Neutrophil (primary cell): ENCODE results near the gene QSOX2.

ENCODE experiments used
- H3K27ac ChIP-seq: fragments of 200-600 bp; sonication (generic); 2 replicates; pipeline ENCODE4 v1.5.1; 2016; ENCODE audit warnings: mild to moderate bottlenecking, moderate library complexity
- H3K27me3 ChIP-seq: fragments of 200-600 bp; sonication (generic); 2 replicates; pipeline ENCODE4 v1.6.0; 2016; ENCODE audit warnings: mild to moderate bottlenecking
- H3K36me3 ChIP-seq: fragments of 200-600 bp; sonication (generic); 2 replicates; pipeline ENCODE4 v1.5.1; 2017
- H3K4me1 ChIP-seq, 2 experiments: fragments of 200-600 bp in 1 of 2; sonication (generic) in 1 of 2; 1 replicate in 1 of 2; 2 replicates in 1 of 2; pipeline versions ENCODE4 v1.5.1 to v1.6.1; 2013 to 2016; ENCODE audit warnings: low read depth in 1 of 2, low read length in 1 of 2, mild to moderate bottlenecking in 1 of 2, moderate library complexity in 1 of 2; ENCODE audit not compliant: control insufficient read depth in 1 of 2, insufficient read depth in 1 of 2
- H3K4me3 ChIP-seq, 2 experiments: fragments of 200-600 bp in 1 of 2; sonication (generic) in 1 of 2; 1 replicate in 1 of 2; 2 replicates in 1 of 2; pipeline ENCODE4 v1.5.1; 2013 to 2016; ENCODE audit warnings: low read depth in 1 of 2, low read length in 1 of 2, mild to moderate bottlenecking in 1 of 2, moderate library complexity in 1 of 2
- H3K9me3 ChIP-seq: fragments of 200-600 bp; sonication (generic); 2 replicates; pipeline ENCODE4 v1.5.1; 2016
- CTCF ChIP-seq: fragments of 200-600 bp; sonication (generic); IDR thresholded peaks from 2 replicates; pipeline ENCODE4 v1.5.1; 2016; ENCODE audit warnings: antibody characterized with exemption

The QSOX2 gene

DNA sequence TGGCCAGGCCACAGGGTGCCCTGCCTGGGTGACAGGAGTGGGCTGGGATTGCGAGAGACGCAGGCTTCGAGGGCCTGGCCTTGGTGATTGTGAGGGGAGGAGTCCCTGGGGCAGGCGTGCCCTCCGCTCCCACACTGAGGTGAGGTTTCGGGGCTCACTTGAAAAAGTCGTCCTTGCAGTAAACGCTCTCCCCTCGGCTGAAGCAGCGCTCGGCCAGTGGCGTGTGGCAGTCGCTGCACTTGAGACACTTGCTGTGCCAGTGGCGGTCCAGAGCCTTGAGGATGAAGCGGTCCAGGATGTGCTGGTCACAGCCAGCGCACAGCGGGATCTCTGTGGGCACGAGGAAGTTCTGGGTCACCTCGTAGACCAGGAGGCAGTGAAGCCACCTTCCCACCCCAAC lies 45.2 kb downstream of the QSOX2 start:
- no peaks in the 10 kb centered on the region for H3K9me3 ChIP-seq
- H3K4me1 ChIP-seq, result no peaks in the 10 kb centered on the region
- H3K27me3 ChIP-seq, result peaks cover 100% of the 10 kb centered on the region
- TF ChIP-seq CTCF, result no peak
- H3K27ac ChIP-seq, result no peak overlapping the region
- no peak overlapping the region for H3K4me3 ChIP-seq
- H3K36me3 ChIP-seq, result no peaks in the 10 kb centered on the region

DNA sequence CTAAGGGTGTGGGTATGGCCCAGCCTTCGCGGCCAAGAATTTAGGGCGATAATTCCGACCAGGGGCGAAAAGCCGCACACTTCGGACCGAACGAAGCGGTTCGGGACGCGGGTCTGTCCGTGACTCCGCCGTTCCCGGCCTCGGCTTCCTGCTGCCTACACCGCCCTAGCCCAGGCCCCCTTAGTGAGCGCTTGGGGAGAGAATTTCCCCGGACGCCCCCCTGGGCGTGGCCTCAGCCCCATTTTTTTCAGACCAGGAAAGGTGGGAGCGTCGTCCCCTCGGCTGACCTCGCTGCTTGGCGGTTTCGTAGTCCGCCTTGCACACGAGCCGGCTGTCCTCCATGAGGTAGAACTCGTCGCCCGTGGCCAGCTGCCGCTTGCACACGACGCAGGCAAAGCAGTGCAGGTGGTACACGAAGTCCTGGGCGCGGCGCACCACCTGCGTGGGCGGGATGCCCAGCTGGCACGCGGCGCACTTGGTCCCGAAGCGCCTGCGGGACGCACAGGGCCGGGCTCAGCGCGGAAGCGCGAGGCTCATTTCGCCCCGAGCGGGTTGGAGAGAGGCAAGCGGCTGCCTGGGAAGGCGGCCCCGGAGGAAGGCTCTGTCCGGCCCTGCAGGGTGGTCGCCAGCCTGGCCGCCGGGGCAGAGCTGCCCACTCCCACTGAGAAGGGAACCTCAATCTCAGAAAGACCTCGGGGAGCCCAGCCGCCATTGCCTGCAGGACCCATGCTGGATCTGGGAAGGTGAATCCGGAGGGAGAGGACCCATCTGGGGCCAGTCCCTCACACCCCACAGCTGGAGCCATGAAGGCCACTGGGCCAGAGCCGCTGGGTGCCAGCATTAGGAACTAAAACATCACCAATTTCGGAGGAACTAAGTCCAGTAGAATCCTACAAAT lies 46.0 kb downstream of the QSOX2 start:
- H3K4me3 ChIP-seq, result no peak overlapping the region
- no peak overlapping the region for H3K27ac ChIP-seq
- H3K9me3 ChIP-seq, result no peaks in the 10 kb centered on the region
- no peaks in the 10 kb centered on the region for H3K4me1 ChIP-seq
- H3K27me3 ChIP-seq, result peaks cover 100% of the 10 kb centered on the region
- TF ChIP-seq CTCF, result no peak
- no peaks in the 10 kb centered on the region for H3K36me3 ChIP-seq

DNA sequence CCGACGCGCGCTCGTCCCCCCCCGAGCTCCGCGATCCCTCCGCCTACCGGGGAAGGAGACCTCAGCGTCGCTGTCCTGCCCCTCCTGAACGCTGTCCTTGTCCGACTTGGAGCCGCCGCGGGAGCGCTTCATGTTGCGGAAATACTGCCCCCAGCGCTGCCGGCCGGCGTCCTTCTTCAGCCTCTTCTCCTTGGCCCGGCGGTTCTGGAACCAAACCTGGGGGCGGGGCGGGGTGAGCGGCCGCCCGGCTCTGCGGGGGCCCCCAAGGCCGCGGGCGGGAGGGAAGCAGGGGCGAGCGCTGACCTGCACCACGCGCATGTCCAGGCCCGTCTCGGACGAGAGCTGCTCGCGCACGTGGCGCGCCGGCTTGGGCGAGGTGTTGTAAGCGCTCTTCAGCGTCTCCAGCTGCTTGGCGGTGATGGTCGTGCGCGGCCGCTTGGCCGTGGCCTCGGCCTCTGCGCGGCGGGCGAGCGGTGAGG lies 47.0 kb downstream of the QSOX2 start:
- H3K4me1 ChIP-seq, result no peaks in the 10 kb centered on the region
- no peaks in the 10 kb centered on the region for H3K9me3 ChIP-seq
- TF ChIP-seq CTCF, result no peak
- H3K27ac ChIP-seq, result no peak overlapping the region
- no peaks in the 10 kb centered on the region for H3K36me3 ChIP-seq
- H3K27me3 ChIP-seq, result peaks cover 100% of the 10 kb centered on the region
- H3K4me3 ChIP-seq, result no peak overlapping the region

GRCh38 chr9:136197930-136198604 lies 47.5 kb downstream of the QSOX2 start:
- Histone ChIP-seq H3K9me3 (no peaks in the 10 kb centered on the region), H3K36me3 (no peaks in the 10 kb centered on the region), H3K27ac (no peak overlapping the region), H3K4me3 (no peak overlapping the region), H3K27me3 (peaks cover 100% of the 10 kb centered on the region), H3K4me1 (no peaks in the 10 kb centered on the region)
- no peak for TF ChIP-seq CTCF

DNA sequence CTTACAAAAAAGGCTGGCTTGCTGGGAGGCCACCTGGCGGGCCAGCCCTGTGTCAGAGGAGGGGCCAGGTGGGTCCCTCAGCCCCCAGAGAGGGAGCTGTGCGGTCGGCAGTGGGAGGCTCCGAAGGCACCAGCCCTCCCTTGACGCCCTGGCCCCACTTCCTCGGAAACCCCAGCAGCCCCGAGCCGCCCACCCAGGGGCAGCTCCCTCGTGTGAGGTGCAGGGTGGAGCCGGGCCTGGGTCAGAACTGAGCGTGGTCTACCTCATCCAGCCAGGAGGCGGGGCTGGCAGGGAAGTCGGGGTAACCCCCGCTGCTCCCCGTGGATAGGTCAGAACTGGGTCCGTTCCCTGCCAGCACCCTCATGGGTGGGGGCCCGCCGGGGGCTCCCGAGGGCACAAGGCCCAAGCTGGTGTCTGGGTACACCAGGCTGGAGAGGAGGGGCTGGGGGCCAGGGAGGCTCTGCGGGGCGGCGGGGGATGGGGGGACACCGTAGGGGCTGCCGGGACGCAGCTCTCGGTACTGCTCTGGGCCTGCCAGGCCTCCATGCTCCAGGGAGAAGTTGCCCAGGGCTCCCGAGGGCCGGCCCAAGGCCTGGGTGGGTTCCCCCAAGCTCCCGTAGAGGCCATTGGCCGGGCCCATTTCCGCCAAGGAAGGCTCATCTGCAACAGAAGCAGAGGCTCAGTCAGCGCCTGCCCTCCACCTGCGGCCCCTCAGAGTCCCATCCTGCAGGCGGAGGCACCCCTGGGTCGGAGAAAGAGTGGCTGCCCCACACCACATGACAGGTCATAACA lies 48.3 kb downstream of the QSOX2 start:
- Histone ChIP-seq H3K4me3 (no peak overlapping the region), H3K27me3 (peaks cover 100% of the 10 kb centered on the region), H3K4me1 (no peaks in the 10 kb centered on the region), H3K9me3 (no peaks in the 10 kb centered on the region), H3K36me3 (no peaks in the 10 kb centered on the region), H3K27ac (no peak overlapping the region)
- TF ChIP-seq CTCF, result no peak
